ENCODE data around the gene MMD. TPM values are rescaled to one million over a fixed set of nuclear protein-coding genes. Genes with fewer than 3 reads are reported as not detected.
"Not testable (repeated sequence)": the region's sequence is repeated elsewhere in the genome, so short reads cannot be mapped to it uniquely, and the experiment has no call there.

The MMD gene
- total RNA-seq, 2 experiments from 2014 or later, result 22.1 to 24.2 TPM

DNA sequence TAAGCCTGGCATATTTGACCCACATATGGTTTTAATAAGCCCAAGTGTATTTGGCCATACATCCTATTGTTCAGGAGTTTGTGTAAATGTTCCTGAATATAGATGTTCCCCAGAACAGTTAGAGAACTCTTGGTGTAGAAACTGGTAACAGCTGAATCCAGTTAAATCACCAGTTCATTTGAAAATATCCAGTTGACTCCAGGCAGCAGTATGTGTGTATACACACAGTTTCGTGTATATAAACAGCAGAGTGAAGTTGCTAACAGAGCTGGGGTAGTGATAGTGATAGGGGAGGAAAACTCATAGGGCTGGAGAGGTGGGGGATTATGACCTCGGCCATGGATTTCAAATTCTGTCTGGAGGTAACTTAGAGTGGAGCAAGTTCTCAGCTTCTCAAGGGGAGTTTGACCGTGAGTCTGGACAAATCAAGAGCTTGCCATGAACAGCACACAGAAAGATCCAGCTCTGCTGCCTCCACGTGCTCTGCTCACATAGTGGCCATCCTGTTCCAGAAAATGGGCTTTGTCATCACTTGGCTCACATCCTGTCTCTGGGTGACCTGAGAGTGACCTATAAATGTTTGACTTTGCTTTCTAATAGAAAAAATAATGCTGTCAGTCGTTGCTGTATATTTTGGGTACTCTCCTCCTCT is 30.6 kb upstream of the MMD start:
- H3K9me3 Mint-ChIP-seq, result no peaks in the 10 kb centered on the region
- peaks cover 2% of the 10 kb centered on the region for H3K4me1 Mint-ChIP-seq (ENCODE audit: low read depth)
- intact Hi-C loops (cut with micrococcal nuclease), result no loop called here
- H3K27me3 Mint-ChIP-seq, result peaks cover 15% of the 10 kb centered on the region
- ChIA-PET CTCF (interaction anchor here (1.1 kb wide), 1 partner anchor 74 kb away, joined by 3 read pairs; no protein-coding TSS in a partner anchor), POLR2A (no interaction called here)
- no peak for DNase-seq
- no peak overlapping the region for H3K4me3 Mint-ChIP-seq
- H3K36me3 Mint-ChIP-seq, result no peaks in the 10 kb centered on the region
- no peak overlapping the region for H3K27ac Mint-ChIP-seq

DNA sequence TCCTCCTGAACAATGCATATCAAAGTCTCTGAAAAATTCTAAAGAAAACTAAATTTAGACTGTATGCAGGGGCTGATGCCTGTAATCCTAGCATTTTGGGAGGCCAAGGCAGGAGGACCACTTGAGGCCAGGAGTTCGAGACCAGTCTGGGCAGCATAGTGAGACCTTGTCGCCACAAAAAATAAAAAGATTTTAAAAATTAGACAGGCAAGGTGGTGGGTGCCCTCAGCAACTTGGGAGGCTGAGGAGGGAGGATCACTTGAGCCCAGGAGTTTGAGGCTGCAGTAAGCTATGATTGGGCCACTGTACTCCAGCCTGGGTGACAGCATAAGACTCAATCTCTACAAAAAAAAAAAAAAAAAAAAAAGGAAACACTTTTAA is 30.1 kb upstream of the MMD start:
- ChIA-PET POLR2A (no interaction called here), CTCF (no interaction called here)
- peaks cover 2% of the 10 kb centered on the region for H3K4me1 Mint-ChIP-seq (ENCODE audit: low read depth)
- H3K4me3 Mint-ChIP-seq, result no peak overlapping the region
- no peaks in the 10 kb centered on the region for H3K36me3 Mint-ChIP-seq
- no peak for DNase-seq
- no peak overlapping the region for H3K27ac Mint-ChIP-seq
- intact Hi-C loops (cut with micrococcal nuclease), result no loop called here
- H3K27me3 Mint-ChIP-seq, result peaks cover 14% of the 10 kb centered on the region
- no peaks in the 10 kb centered on the region for H3K9me3 Mint-ChIP-seq

DNA sequence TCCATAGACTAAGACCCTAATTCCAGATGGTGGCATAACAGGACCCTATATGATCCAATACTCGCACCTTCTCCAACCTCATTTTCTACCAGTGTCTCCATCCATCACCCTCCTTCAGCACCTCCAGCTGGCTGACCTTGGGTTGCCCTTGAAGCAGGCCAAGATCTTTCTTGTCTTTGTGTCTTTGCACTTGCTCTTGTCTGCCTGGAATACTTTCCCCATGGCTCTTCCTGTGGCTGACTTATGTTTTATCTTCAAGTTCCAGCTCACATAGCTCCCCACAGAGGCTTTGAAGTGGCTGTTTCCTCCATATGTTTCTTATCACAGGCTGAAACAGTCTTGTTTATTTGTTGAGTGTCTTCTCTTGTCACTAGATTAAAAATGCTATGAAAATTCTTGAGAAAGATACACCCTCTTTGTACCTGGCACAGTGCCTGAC is 29.6 kb upstream of the MMD start:
- no peaks in the 10 kb centered on the region for H3K36me3 Mint-ChIP-seq
- no peak for DNase-seq

DNA sequence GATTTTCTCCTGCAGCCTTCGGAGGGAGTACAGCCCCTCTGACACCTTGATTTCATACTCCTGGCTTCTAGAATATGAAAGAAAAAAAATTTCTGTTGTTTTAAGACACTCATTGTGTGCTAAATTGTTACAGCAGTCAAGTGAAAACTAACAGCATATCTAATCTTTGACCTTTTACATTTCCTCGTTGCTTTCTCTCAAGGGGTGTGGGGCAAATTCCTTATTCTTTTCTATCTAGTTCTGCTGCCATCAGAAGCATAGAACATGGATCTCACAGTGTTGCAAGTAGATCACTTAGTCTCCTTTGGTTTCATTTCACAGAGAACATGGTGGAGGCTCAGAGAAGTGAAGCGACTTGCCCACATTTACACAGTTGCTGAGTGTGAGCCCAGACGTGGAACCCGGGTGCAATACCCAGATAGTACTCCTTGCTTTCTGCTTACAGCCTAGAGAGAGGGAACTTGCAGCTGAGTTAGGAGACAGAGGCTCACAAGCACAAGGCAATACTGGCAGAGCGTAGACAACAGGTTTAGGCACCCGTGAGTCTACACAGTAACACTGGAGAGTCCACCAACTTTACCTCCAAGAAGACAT is 28.7 kb upstream of the MMD start:
- Mint-ChIP-seq H3K9me3 (no peaks in the 10 kb centered on the region), H3K4me1 (ENCODE audit: low read depth) (peaks cover 2% of the 10 kb centered on the region), H3K27ac (no peak overlapping the region), H3K27me3 (peaks cover 8% of the 10 kb centered on the region), H3K4me3 (no peak overlapping the region), H3K36me3 (no peaks in the 10 kb centered on the region)
- DNase-seq, result no peak
- ChIA-PET POLR2A (no interaction called here), CTCF (no interaction called here)
- intact Hi-C loops (cut with micrococcal nuclease), result no loop called here

More for the DNA sequence above, 29.6 kb upstream of the MMD start:
- peaks cover 2% of the 10 kb centered on the region for H3K4me1 Mint-ChIP-seq (ENCODE audit: low read depth)
- intact Hi-C loops (cut with micrococcal nuclease), result no loop called here
- peaks cover 12% of the 10 kb centered on the region for H3K27me3 Mint-ChIP-seq
- ChIA-PET CTCF (no interaction called here), POLR2A (no interaction called here)
- H3K9me3 Mint-ChIP-seq, result no peaks in the 10 kb centered on the region
- no peak overlapping the region for H3K27ac Mint-ChIP-seq
- H3K4me3 Mint-ChIP-seq, result no peak overlapping the region

DNA sequence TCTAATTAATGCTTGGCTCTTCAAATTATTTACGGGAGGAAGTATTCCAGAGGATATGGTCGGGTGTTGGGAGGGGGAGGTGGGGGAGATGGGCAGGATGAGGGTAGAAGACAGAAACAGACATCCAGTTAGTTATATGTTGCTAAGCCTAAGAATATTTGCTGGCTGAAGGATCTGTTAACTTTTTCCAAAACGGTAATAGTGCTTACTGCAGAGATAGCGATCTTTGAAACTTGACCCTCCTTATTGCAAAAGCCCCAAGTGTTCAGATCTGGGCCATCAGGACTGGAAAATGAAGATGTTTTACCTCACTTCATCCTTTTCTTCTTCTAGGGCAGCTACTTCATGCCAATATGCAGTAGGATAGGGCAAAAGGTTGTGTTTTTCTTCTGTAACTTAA is 27.0 kb upstream of the MMD start:
- Mint-ChIP-seq H3K9me3 (no peaks in the 10 kb centered on the region), H3K4me1 (ENCODE audit: low read depth) (peaks cover 2% of the 10 kb centered on the region), H3K27me3 (peaks cover 4% of the 10 kb centered on the region), H3K27ac (no peak overlapping the region), H3K36me3 (no peaks in the 10 kb centered on the region), H3K4me3 (no peak overlapping the region)
- intact Hi-C loops (cut with micrococcal nuclease), result no loop called here
- DNase-seq, result no peak
- CTCF ChIA-PET, result no interaction called here
- POLR2A ChIA-PET, result no interaction called here

DNA sequence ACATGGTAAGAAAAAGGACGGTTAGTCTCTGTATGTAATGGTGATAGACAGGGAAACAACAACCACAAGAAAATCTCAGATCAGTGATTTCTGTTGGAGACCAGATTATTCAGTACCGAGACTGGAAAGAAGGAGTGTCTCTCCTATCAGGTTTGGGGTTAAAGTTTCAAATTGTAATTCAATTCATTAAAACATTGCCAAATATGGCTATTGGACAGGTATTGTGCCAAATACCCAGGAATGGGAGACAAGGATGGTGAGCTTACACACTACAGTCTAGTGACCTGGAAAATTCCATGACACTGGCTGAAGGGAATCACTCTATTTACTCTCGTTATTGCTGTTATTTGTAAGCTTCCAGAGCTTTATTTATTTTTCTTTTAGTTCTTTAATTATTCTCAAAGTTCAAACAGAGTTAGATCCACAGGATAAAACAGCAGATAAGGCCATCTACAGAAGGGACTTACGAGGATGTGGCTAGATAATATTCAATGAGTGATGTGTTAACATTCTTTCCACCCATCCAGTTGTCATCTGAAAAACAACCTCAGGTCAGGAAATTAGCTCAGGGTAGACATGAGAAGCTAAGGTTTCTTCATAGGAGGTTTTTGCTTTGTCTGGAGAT is 25.1 kb upstream of the MMD start:
- no peak for DNase-seq
- H3K36me3 Mint-ChIP-seq, result no peaks in the 10 kb centered on the region
- no peaks in the 10 kb centered on the region for H3K9me3 Mint-ChIP-seq
- peaks cover 2% of the 10 kb centered on the region for H3K4me1 Mint-ChIP-seq (ENCODE audit: low read depth)
- intact Hi-C loops (cut with micrococcal nuclease), result no loop called here
- peaks cover 3% of the 10 kb centered on the region for H3K27me3 Mint-ChIP-seq
- H3K4me3 Mint-ChIP-seq, result no peak overlapping the region
- CTCF ChIA-PET, result interaction anchor here (0.9 to 1.3 kb wide), 2 partner anchors 68 to 90 kb away, joined by 3 read pairs; no protein-coding TSS in a partner anchor
- POLR2A ChIA-PET, result interaction anchor here (0.6 to 0.7 kb wide), 2 partner anchors 24 to 112 kb away, joined by 3 read pairs; no protein-coding TSS in a partner anchor
- H3K27ac Mint-ChIP-seq, result no peak overlapping the region

DNA sequence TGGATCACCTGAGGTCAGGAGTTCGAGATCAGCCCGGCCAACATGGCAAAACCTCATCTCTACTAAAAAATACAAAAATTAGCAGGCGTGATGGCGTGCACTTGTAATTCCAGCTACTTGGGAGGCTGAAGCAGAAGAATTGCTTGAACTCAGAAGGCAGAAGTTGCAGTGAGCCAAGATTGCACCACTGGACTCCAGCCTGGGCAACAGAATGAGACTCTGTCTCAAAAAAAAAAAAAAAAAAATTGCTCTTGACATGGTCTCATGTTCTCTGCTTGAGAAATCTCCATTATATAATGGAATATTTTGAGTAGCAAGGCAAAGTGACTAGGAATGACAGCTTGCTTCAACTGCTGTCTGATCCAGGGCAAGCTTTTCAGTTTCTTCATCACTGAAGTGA is 24.4 kb upstream of the MMD start:
- H3K36me3 Mint-ChIP-seq; intact Hi-C loops (cut with micrococcal nuclease); H3K4me3 Mint-ChIP-seq; H3K4me1 Mint-ChIP-seq (ENCODE audit: low read depth); H3K9me3 Mint-ChIP-seq; H3K27me3 Mint-ChIP-seq; DNase-seq; H3K27ac Mint-ChIP-seq: not testable (repeated sequence)
- ChIA-PET CTCF (interaction anchor here (0.7 to 1.3 kb wide), 3 partner anchors 68 to 107 kb away, joined by 3 read pairs; no protein-coding TSS in a partner anchor), POLR2A (interaction anchor here (0.6 to 0.7 kb wide), 2 partner anchors 24 to 111 kb away, joined by 3 read pairs; no protein-coding TSS in a partner anchor)

DNA sequence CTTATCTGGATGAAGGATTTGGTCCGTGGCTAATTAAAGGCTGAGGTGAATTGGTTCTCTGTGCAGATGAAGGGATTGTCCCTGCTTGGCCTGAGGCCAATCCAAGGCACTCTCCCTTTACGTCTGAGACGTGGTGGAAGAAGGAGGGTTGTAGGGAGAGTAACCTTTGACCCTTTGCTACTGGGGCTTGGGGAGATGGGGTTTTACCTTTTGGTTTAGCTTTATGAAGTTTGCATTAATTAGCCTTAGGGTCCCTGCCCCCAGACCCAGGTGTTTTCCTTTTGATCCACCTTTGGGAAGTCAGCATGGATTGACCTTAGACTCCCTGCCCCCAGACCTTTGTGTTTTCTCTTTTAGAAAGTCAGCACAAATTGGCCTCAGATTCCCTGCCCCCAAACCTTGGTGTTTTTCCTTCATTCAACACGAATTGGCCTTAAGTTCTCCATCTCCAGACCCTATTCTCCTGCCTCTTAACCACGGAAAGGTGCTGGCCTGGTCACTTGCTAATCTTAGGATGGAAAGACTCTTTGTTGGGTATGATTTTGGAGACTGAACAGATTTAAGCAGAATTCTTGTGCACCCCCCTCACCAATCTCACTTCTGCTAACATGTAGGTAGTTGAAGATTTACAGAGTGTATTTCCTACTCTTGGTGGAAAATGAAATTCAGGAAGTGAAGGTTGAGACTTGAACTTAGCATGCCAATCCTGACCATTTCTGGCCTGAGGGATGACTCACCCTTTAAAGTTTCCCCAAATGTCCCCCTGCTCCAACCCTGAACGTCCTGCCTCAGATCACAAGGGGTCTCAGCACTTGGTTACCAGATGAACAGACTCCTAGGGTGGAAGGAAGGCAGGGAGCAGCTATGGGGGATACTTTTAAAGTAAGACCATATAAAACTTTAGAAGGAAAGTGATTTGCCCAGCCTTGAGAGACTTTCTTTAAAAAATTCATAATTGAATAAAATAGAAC is 23.1 kb upstream of the MMD start:
- intact Hi-C loops (cut with micrococcal nuclease), result no loop called here
- H3K4me3 Mint-ChIP-seq, result no peak overlapping the region
- H3K9me3 Mint-ChIP-seq, result no peaks in the 10 kb centered on the region
- H3K36me3 Mint-ChIP-seq, result no peaks in the 10 kb centered on the region
- H3K27me3 Mint-ChIP-seq, result peaks cover 3% of the 10 kb centered on the region
- no peaks in the 10 kb centered on the region for H3K4me1 Mint-ChIP-seq (ENCODE audit: low read depth)
- H3K27ac Mint-ChIP-seq, result no peak overlapping the region
- ChIA-PET POLR2A (no interaction called here), CTCF (no interaction called here)
- no peak for DNase-seq

DNA sequence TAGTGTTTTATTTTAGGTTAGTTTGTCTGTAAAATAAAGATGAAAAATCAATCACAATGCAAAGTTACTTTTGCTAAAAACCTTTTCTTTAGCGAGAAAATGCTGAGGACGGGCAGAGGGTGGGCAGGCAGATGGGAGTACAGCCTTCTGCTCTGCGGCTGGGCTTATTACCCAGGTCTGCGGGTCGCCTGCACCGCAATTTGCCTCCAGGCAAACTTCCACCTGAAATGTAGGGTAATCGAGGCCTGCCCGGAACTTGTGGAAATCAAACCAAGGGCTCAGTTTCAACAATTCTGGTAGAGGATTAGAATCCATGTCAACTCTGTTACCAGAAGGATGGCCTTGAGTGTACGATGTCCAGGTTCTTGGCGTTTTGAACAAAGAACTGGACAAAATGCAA is 22.3 kb upstream of the MMD start:
- Mint-ChIP-seq H3K27ac (no peak overlapping the region), H3K9me3 (no peaks in the 10 kb centered on the region), H3K36me3 (no peaks in the 10 kb centered on the region), H3K4me1 (ENCODE audit: low read depth) (no peaks in the 10 kb centered on the region), H3K27me3 (peaks cover 6% of the 10 kb centered on the region), H3K4me3 (no peak overlapping the region)
- CTCF ChIA-PET, result no interaction called here
- intact Hi-C loops (cut with micrococcal nuclease), result no loop called here
- POLR2A ChIA-PET, result no interaction called here
- DNase-seq, result no peak

DNA sequence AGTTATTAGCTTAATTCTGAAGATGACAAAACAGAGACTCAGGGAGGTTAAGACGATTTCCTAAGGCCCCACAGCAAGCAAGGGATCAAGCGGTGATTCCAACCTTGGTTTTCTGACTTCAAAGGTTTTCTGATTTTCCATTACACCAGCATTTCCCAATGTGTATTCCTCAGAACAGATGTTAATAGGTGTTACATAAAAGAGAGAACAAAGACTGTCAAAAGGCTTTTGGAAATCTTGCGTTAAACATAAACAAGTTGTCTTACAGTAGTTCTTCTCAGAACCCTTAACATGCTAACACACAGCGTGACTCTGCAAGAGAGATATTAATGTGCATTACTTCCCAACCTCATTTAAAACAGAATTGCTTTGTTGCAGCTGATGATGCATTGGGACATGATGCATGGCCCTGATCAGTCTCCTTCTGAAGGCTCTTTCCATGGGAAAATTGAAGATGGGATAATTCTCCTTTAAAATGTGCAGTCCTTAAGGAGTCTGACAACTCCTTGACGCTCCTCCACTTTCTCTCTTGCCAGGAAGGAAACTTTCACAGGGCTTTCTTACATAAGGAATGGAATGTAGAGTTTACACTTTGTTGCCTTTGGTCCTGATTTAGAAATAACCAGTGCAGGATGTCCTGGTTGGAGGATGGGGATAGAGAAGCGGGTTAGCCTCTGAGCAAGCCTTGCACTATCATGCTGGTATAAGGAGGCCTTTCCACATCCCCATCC is 21.5 kb upstream of the MMD start:
- no peaks in the 10 kb centered on the region for H3K4me1 Mint-ChIP-seq (ENCODE audit: low read depth)
- intact Hi-C loops (cut with micrococcal nuclease), result no loop called here
- H3K27me3 Mint-ChIP-seq, result peaks cover 9% of the 10 kb centered on the region
- no peaks in the 10 kb centered on the region for H3K36me3 Mint-ChIP-seq
- H3K9me3 Mint-ChIP-seq, result no peaks in the 10 kb centered on the region
- no peak for DNase-seq
- no peak overlapping the region for H3K4me3 Mint-ChIP-seq
- ChIA-PET POLR2A (no interaction called here), CTCF (no interaction called here)
- no peak overlapping the region for H3K27ac Mint-ChIP-seq

DNA sequence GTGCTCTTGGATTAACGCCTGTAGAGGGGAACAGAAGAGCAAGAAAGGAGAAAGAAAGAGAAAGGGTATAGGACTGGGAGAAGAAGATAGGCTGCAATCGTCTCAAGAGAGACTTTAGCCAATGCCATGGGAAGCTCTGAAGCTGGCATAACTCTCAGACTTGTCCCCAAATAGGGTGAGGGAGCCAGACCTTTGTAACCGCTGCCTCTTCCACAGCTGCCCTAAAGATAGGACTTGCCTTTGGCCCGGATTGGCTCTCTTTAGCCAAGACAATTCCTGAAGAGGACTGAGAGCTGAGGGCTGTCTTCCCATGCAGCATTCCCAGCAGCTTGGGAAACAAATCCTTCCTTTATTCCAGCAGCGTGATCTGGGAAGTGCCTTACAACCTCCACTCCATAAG is 20.8 kb upstream of the MMD start:
- intact Hi-C loops (cut with micrococcal nuclease), result no loop called here
- H3K4me3 Mint-ChIP-seq, result no peak overlapping the region

More for the DNA sequence above, 20.8 kb upstream of the MMD start:
- ChIA-PET POLR2A (no interaction called here), CTCF (no interaction called here)
- Mint-ChIP-seq H3K27ac (no peak overlapping the region), H3K4me1 (ENCODE audit: low read depth) (peaks cover 2% of the 10 kb centered on the region), H3K36me3 (no peaks in the 10 kb centered on the region), H3K9me3 (no peaks in the 10 kb centered on the region), H3K27me3 (peaks cover 14% of the 10 kb centered on the region)
- DNase-seq, result no peak

All from activated CD4-positive, alpha-beta memory T cell treated with anti-CD3 and anti-CD28 coated beads for 36 hours (primary cell).